ENCODE measurements around the gene PAWR. TPM values are rescaled to one million over a fixed set of nuclear protein-coding genes. Genes with fewer than 3 reads are reported as not detected.
A peak's percentile ranks its signal among the peaks of the same experiment; 100 is the strongest.
"Not testable (repeated sequence)": the region's sequence is repeated elsewhere in the genome, so short reads cannot be mapped to it uniquely, and the experiment has no call there.

The PAWR gene
- total RNA-seq, 1 donor from 2014 or later = 53.5 TPM

DNA sequence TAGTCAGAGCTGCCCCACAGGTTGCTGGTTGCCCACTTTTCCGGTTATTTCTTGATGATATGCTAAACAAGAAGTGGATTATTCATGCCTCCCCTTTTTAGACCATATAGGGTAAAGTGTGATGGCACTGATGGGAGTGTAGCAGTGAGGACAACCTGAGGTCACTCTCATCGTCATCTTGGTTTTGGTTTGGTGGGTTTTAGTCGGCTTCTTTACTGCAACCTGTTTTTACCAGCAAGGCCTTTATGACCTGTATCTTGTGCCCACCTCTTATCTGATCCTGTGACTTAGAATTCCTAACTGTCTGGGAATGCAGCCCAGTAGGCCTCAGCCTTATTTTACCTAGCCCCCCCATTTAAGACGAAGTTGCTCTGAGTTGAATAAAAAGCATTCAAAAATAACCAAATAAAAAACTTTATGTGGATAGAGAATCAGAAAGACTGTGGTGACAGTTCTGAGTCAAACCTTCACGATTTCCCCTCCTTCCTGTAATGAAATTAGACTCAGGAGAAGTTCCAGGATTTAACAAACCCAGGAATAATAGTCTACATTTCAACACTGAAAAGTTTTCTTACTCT, 144.2 kb downstream of the PAWR start:
- intact Hi-C loops (cut with DNase I) = no loop called here
- no peak for ATAC-seq
- Histone ChIP-seq H3K27me3 (ENCODE audit: low read depth) (no peaks in the 10 kb centered on the region), H3K36me3 (no peaks in the 10 kb centered on the region), H3K4me3 (no peak overlapping the region), H3K9me3 (no peaks in the 10 kb centered on the region), H3K4me1 (peaks cover 27% of the 10 kb centered on the region), H3K27ac (peak overlapping the region; percentile 15)
- no peak for DNase-seq
- TF ChIP-seq, protein P1, sequence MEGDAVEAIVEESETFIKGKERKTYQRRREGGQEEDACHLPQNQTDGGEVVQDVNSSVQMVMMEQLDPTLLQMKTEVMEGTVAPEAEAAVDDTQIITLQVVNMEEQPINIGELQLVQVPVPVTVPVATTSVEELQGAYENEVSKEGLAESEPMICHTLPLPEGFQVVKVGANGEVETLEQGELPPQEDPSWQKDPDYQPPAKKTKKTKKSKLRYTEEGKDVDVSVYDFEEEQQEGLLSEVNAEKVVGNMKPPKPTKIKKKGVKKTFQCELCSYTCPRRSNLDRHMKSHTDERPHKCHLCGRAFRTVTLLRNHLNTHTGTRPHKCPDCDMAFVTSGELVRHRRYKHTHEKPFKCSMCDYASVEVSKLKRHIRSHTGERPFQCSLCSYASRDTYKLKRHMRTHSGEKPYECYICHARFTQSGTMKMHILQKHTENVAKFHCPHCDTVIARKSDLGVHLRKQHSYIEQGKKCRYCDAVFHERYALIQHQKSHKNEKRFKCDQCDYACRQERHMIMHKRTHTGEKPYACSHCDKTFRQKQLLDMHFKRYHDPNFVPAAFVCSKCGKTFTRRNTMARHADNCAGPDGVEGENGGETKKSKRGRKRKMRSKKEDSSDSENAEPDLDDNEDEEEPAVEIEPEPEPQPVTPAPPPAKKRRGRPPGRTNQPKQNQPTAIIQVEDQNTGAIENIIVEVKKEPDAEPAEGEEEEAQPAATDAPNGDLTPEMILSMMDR (IDR thresholded peaks at IDR 0.05) = no peak

DNA sequence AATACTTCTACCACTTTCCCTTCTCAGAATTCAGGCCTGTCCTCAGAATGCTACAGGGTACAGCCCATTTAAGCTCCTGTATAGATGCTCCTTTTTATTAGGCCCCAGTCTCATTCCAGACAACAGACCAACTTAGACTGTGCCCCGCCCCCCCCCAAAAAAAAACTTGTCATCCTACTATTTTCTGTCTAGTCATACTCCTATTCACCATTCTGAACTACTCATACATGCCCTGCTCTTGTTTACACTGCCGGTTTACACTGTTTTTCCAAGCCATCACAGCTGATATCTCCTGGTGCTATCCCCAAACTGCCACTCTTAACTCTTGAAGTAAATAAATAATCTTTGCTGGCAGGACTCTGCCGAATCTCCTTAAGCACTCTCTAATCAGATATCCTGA, 146.3 kb downstream of the PAWR start:
- H3K4me1 ChIP-seq = peaks cover 22% of the 10 kb centered on the region
- H3K27ac ChIP-seq; DNase-seq; intact Hi-C loops (cut with DNase I); H3K36me3 ChIP-seq; H3K9me3 ChIP-seq; ATAC-seq; H3K27me3 ChIP-seq (ENCODE audit: low read depth); H3K4me3 ChIP-seq: not testable (repeated sequence)

DNA sequence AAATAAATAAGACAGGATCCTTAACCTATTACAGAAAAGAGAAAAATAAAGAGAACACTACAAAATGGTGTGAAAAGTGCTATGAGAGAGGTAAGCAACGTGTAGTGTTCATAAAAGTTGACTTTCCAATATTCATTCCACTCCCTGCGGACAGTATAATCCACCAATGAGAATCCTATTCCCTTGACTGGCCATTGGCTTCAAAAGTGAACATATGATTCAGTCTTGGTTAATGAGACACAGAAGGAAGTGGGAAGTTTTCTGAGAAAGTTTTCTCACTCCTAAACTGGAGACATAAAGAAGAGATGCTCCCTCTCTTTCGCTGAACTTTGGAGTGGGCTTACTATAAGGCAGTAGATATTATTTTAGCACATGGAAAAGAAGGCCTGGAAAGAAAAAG, 153.1 kb downstream of the PAWR start:
- H3K9me3 ChIP-seq = no peaks in the 10 kb centered on the region
- TF ChIP-seq, protein P1 (IDR thresholded peaks at IDR 0.05) = no peak
- no peak overlapping the region for H3K4me3 ChIP-seq
- no peak for ATAC-seq
- no peak overlapping the region for H3K27ac ChIP-seq
- H3K27me3 ChIP-seq (ENCODE audit: low read depth) = no peaks in the 10 kb centered on the region
- intact Hi-C loops (cut with DNase I) = no loop called here
- H3K4me1 ChIP-seq = no peaks in the 10 kb centered on the region
- H3K36me3 ChIP-seq = no peaks in the 10 kb centered on the region
- no peak for DNase-seq

DNA sequence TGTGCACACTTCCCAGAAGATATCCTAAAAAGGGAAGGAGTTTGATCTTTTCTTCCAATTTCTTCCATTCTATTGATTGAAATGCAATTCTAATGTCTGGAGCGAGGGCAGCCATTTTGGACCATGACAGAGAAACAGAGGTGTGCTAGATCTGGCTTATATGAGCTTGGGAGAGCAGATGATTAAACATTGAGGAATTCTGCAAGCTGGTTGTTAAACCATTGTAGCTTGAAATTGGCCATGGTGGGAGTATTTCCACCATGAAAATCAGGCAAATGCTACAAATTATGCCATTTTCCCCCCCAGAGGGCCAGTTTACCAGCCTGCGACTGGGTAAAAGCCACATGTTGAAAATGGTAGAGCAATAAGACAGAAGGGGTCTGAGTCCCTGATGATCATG, 155.0 kb downstream of the PAWR start:
- TF ChIP-seq, protein P1 (IDR thresholded peaks at IDR 0.05) = no peak
- Histone ChIP-seq H3K4me3 (no peak overlapping the region), H3K36me3 (no peaks in the 10 kb centered on the region), H3K27me3 (ENCODE audit: low read depth) (no peaks in the 10 kb centered on the region), H3K27ac (no peak overlapping the region), H3K9me3 (no peaks in the 10 kb centered on the region), H3K4me1 (no peaks in the 10 kb centered on the region)
- DNase-seq = no peak
- no peak for ATAC-seq
- intact Hi-C loops (cut with DNase I) = no loop called here

Other genes starting within 250 kb of the PAWR start
- gene PPP1R12A, start 244.1 kb upstream of the PAWR start, total RNA-seq = 84.1 TPM